PC-3 (cell line): ENCODE data around the gene ARHGEF26.

Experiments used
- CTCF ChIP-seq: fragments of 300-600 bp; sonication (generic); conservative IDR thresholded peaks from 2 replicates; pipeline ENCODE4 v1.5.1; 2017; ENCODE audit warnings: antibody characterized with exemption, low read depth, mild to moderate bottlenecking, low read length
- EZH2 ChIP-seq: fragments of 300-600 bp; sonication (generic); IDR thresholded peaks from one replicate; pipeline ENCODE4 v1.6.1; 2017; ENCODE audit warnings: antibody characterized with exemption, mild to moderate bottlenecking, low read length; ENCODE audit not compliant: unreplicated experiment
- EZH2phosphoT487 ChIP-seq: fragments of 300-600 bp; sonication (generic); IDR thresholded peaks from 2 replicates; pipeline ENCODE4 v1.6.1; 2018; ENCODE audit warnings: mild to moderate bottlenecking, antibody characterized with exemption, low read length, borderline replicate concordance

GRCh38 chr3:154188437-154188836 lies 67.2 kb downstream of the ARHGEF26 start:
- TF ChIP-seq CTCF (no peak), EZH2 (no peak), EZH2phosphoT487 (no peak)
